GM12892 (cell line): ENCODE data around the gene HOXC5.

Experiments
- DNase-seq: peaks from one replicate; pipeline ENCODE4 v3.0.0; 2011; ENCODE audit not compliant: insufficient read length
- FAIRE-seq: peaks from 2 replicates; lab custom pipeline; 2011; peaks lifted over from hg19 to GRCh38; lab: Jason Lieb, UNC
- POLR2A ChIP-seq: IDR thresholded peaks from 2 replicates; pipeline ENCODE4 v1.6.1; 2011; ENCODE audit warnings: low read depth, low read length, control low read depth
- POLR2AphosphoS5 ChIP-seq: IDR thresholded peaks from 2 replicates; pipeline ENCODE4 v1.6.1; 2011; ENCODE audit warnings: low read depth, low read length, control low read depth
- TAF1 ChIP-seq: IDR thresholded peaks from 2 replicates; pipeline ENCODE4 v1.6.1; 2011; ENCODE audit warnings: low read depth, mild to moderate bottlenecking, control low read depth, low read length, borderline replicate concordance

The HOXC5 gene

DNA sequence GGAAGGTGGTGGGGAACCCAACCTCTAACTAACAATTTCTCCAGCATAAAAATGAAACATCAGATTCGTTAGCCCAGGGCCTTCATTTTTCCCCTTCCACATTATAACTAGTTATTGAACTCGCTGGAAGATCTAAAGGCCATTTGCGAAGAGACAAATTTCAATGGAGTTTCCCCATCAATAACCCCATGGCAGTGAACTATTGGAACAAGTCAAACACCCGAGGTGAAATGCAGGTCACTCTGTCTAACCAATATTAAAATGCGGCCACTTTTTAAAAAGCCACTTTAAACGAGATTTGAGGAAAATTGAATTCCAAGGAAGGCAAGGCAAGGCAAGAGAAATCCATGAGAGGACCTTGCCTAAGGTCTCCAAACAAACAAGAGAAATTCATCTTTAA, 16.3 kb downstream of the HOXC5 start:
- DNase-seq (no peak), FAIRE-seq (no peak)
- TF ChIP-seq POLR2AphosphoS5 (no peak), POLR2A (no peak), TAF1 (no peak)

DNA sequence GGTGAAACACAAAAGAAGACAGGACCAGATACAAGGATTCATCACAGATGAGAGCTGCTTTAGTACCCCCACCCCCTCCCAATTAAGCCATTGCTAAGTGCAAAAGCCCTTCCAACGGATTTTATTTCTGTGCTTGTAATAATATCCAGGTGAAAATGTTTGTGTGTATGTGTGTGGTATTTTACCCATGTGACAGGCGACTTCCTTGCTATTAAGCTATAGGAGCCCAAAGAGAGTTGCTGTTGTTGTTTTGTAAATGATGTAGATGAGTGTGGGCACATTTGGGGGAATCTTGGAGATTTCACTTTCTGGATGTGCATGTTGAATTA, 17.6 kb downstream of the HOXC5 start:
- peak; percentile 56 for FAIRE-seq
- TF ChIP-seq POLR2AphosphoS5 (no peak), POLR2A (no peak), TAF1 (no peak)
- no peak for DNase-seq

DNA sequence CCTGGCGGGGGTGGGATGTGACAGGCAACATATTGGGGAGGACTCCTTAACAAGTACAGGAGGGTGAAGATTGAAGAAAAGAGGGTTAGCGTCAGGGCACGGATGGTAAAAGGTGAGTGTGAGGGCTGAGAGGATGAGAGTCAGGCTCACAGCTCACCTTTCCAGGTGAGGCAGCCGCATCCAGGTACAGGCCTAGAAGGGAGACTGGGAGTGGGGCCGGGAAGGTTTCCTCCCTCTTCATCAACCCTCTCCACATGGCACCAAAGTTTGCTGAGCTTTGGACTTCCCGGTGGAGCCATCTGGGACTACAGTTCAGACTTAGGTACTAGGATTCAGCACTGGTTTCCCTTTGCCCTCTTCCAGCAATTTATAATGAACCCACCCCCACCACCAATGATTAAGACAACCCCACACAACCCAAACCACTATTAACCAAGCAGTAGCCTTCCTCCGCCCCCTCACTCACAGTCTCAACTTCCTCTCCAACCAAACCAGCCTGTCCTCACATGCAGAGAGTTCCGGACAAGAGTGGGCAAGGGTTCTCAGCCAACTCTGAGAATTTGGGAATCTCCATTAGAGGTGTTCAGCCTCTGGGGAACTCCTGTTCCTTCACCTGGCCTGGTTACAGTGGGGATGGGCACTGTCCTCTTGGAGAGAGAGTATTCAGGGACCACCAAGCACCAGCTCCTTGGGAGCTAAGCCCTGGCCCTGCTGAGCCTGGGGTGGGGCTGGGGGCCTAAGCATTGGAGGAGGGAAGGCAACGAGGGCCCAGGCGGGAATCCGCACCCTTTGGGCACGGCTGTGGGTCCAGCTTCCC, 18.4 kb downstream of the HOXC5 start:
- no peak for TF ChIP-seq POLR2AphosphoS5
- no peak for TF ChIP-seq TAF1
- no peak for TF ChIP-seq POLR2A
- FAIRE-seq = peak; percentile 69

DNA sequence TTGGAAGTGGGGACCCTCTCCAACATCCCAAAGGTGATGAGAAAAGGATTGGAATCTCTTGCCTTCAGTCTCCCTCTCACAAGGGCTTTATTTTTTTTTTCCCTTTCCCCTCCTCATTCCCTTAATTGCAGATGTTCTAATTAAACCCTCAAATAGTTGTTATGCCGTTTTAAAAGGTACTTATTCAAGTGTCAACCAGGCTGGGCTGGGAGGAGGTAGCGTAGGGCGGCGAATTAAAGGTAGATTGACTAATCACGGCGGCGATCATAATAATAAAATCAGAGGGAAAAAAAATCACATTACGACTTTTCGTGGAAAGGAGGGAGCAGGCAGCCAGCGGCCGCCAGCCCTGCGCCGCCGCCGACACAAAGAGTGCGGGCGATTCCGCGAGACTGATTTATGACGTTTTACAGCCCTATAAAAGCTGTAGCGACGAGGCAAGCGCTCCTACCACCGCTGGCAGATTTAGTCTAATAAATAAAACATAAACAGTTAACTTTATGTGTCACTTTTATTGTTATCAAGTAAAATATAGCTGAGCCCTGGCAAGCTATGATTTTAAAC, 19.1 kb downstream of the HOXC5 start:
- FAIRE-seq (no peak), DNase-seq (no peak)
- TF ChIP-seq POLR2AphosphoS5 (no peak), POLR2A (no peak), TAF1 (no peak)

More for the DNA sequence above, 18.4 kb downstream of the HOXC5 start:
- DNase-seq = no peak

DNA sequence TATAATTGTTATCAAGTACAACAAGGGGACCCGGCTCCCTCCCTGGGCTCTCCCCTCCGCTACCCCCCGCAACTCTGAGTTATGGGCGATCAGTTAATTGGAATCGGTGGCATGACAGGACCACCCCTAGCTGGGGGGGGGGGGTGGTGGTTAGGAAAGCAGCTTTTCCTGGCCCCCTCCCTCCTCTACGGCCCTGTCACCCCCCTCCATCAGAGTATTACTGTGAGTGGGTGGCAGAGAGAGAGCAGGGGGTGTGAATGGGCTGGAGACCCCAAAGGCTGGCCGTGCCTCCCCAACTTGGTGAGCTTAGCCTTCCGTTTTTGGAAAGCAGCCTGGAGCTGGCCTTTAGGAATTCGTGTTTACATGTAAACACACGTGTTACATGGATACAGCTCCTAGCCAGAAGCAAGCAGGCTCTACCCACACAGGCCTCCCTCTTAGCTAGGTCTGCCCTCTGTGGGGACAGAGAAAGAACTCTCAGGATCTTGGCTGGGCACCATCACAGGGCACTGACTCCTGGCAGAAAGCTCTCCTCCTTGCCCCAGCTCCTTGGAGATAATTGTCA, 19.7 kb downstream of the HOXC5 start:
- TF ChIP-seq POLR2A (no peak), TAF1 (no peak), POLR2AphosphoS5 (no peak)
- FAIRE-seq = no peak
- DNase-seq = no peak

DNA sequence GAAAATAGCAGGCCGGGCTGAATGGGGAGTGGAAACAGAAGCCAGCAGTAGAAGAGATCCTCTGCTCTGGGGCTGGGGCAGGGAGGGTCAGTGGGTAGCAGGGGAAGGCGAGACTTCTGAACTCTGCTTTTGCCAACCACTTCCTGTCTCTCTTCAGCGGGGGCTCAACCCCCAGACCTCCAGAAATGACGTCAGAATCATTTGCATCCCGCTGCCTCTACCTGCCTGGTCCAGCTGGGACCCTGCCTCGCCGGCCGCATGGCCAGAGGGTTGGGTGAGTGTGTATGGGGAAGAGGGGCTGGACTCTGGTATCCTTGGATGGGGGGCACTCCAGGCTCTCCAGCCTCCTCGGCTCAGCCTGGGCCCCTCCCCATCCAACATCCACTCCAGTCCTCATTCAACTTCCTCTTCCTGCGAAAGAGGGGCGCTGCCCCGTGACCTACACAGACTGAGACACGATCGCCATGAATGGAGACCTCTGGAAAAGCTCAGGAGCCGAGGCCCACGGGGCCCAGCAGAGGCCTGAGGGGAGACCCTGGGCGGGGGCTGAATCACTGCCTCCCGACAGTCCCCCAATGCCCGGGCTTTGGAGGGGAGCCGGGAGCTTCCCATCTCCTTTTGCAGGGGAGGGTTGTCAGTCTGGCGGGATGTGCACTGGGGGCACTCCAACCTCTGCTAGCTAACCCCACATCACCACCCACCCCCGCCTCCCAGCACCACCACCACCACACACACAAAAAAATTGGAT, 20.3 kb downstream of the HOXC5 start:
- FAIRE-seq (peak; percentile 94), DNase-seq (peak; percentile 74)
- peak; percentile 83 for TF ChIP-seq POLR2A
- peak; percentile 63; the same call in 1 of the 2 replicates for TF ChIP-seq TAF1
- peak; percentile 90 for TF ChIP-seq POLR2AphosphoS5

DNA sequence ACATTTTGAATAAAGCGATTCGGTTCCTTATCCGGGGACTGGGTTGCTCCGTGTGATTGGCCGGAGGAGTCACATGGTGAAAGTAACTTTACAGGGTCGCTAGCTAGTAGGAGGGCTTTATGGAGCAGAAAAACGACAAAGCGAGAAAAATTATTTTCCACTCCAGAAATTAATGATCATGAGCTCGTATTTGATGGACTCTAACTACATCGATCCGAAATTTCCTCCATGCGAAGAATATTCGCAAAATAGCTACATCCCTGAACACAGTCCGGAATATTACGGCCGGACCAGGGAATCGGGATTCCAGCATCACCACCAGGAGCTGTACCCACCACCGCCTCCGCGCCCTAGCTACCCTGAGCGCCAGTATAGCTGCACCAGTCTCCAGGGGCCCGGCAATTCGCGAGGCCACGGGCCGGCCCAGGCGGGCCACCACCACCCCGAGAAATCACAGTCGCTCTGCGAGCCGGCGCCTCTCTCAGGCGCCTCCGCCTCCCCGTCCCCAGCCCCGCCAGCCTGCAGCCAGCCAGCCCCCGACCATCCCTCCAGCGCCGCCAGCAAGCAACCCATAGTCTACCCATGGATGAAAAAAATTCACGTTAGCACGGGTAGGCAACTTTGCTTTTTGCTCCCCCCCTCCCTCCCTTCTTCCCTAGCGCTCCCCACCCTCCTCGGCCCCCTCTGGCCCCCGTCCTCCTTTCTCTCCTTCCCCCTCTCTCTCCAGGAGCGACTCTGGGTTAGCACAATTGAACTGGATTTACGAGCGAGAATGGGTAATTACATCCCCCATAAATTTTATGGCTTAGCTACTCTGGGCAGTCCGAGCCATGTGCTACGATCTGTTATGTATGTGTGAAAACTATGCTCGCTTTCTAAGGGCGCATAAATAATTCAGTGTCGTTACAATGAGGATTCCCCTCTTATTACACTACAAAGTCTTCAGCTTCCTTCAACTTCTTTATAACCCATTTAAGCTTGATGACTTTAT, 21.2 kb downstream of the HOXC5 start, which contains the start of gene HOXC4:
Gene HOXC4, plus strand, starts transcription at position 85 of the 991 bp plus-strand sequence. Its CDS starts 88 bp downstream, at position 173.
- DNase-seq (peak; percentile 58), FAIRE-seq (no peak)
- TF ChIP-seq POLR2A (no peak; the same call in 1 of the 2 replicates), TAF1 (no peak), POLR2AphosphoS5 (no peak)

DNA sequence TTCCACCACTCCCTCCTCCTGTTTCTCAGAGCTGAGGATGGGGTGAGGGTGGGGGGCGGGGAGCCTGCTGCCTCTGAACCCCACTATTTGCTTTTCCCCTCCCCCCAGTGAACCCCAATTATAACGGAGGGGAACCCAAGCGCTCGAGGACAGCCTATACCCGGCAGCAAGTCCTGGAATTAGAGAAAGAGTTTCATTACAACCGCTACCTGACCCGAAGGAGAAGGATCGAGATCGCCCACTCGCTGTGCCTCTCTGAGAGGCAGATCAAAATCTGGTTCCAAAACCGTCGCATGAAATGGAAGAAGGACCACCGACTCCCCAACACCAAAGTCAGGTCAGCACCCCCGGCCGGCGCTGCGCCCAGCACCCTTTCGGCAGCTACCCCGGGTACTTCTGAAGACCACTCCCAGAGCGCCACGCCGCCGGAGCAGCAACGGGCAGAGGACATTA, 21.9 kb downstream of the HOXC5 start:
- no peak for TF ChIP-seq TAF1
- no peak for TF ChIP-seq POLR2AphosphoS5
- TF ChIP-seq POLR2A = no peak
- no peak for DNase-seq
- no peak for FAIRE-seq

DNA sequence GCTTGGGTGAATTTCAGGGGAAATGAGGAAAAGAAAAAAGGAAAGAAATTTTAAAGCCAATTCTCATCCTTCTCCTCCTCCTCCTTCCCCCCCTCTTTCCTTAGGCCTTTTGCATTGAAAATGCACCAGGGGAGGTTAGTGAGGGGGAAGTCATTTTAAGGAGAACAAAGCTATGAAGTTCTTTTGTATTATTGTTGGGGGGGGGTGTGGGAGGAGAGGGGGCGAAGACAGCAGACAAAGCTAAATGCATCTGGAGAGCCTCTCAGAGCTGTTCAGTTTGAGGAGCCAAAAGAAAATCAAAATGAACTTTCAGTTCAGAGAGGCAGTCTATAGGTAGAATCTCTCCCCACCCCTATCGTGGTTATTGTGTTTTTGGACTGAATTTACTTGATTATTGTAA, 22.7 kb downstream of the HOXC5 start:
- FAIRE-seq = no peak
- no peak for TF ChIP-seq TAF1
- no peak for TF ChIP-seq POLR2A
- TF ChIP-seq POLR2AphosphoS5 = no peak
- no peak for DNase-seq

DNA sequence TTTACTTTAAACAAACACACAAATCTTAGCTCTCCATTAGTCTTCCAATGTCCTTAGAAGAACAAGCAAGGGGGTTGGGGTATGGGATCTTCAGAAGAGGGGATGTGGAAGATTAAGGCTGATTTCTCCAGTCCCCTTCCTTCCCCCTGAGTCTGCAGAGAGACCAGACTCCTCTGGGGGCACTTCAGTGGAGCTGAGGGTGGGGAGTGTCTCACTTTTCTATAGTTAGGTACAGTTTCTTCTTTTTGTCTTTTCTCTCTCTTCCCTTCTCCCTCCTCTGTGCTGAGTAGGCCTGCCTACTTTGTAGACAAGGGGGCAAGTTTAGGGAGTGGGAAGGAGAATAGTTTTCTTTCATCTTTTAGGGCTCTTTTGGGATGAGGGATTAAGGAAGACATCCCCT, 23.3 kb downstream of the HOXC5 start:
- FAIRE-seq = no peak
- DNase-seq = no peak
- TF ChIP-seq POLR2A = no peak
- TF ChIP-seq TAF1 = no peak
- TF ChIP-seq POLR2AphosphoS5 = no peak
